PC-3 (cell line): ENCODE measurements around the gene SFMBT2. TPM values are rescaled to one million over a fixed set of nuclear protein-coding genes. Genes with fewer than 3 reads are reported as not detected.
"Not testable (repeated sequence)": the region's sequence is repeated elsewhere in the genome, so short reads cannot be mapped to it uniquely, and the experiment has no call there.

Experiments used
- ATAC-seq: fragments of 200-7000 bp; cut with Tn5 transposase; 2 replicates; pipeline ENCODE4 v1.9.1; 2020; ENCODE audit warnings: mild to moderate bottlenecking, moderate library complexity
- BruUV-seq: library from RNA; stranded (reverse); fragments of 400-500 nt; replicated peaks from 2 replicates; lab custom pipeline; 2021; lab: Mats Ljungman, UMichigan
- CTCF ChIA-PET: fragments of 300-600 bp; sonication (Branson Sonifier 250); formaldehyde crosslinking; loops from one replicate; lab custom pipeline; 2022; ENCODE audit warnings: antibody characterized with exemption; lab: Charles Lee
- POLR2A ChIA-PET: fragments of 300-600 bp; sonication (Branson Sonifier 250); formaldehyde crosslinking; loops from one replicate; lab custom pipeline; 2022; ENCODE audit warnings: antibody characterized with exemption; ENCODE audit not compliant: unreplicated experiment; lab: Charles Lee
- DNase-seq: peaks from one replicate; pipeline ENCODE4 v3.0.0-alpha.2; 2015
- H2AFZ ChIP-seq: fragments of 300-600 bp; sonication (generic); 2 replicates; pipeline ENCODE4 v1.6.0; 2016; ENCODE audit warnings: antibody characterized with exemption, low read length
- H3F3A ChIP-seq: fragments of 300-600 bp; sonication (generic); one replicate; pipeline ENCODE4 v1.6.0; 2017; ENCODE audit warnings: antibody characterized with exemption, low read length, control low read depth, mild to moderate bottlenecking; ENCODE audit not compliant: unreplicated experiment
- H3K27ac ChIP-seq: fragments of 300-600 bp; sonication (generic); 2 replicates; pipeline ENCODE4 v1.5.1; 2016; ENCODE audit warnings: mild to moderate bottlenecking, low read length
- H3K27me3 ChIP-seq: fragments of 300-600 bp; sonication (generic); 2 replicates; pipeline ENCODE4 v1.6.1; 2016; ENCODE audit warnings: low read length, mixed read lengths
- H3K36me3 ChIP-seq: fragments of 300-600 bp; sonication (generic); 2 replicates; pipeline ENCODE4 v1.6.1; 2016; ENCODE audit warnings: low read depth, mixed run types, low read length, mixed read lengths
- H3K4me1 ChIP-seq: fragments of 300-600 bp; sonication (generic); 2 replicates; pipeline ENCODE4 v1.5.1; 2016; ENCODE audit warnings: low read length; ENCODE audit not compliant: insufficient read depth
- H3K4me2 ChIP-seq: fragments of 300-600 bp; sonication (generic); 2 replicates; pipeline ENCODE4 v1.6.0; 2016; ENCODE audit warnings: low read length
- H3K4me3 ChIP-seq: fragments of 300-600 bp; sonication (generic); 2 replicates; pipeline ENCODE4 v1.5.1; 2016; ENCODE audit warnings: mild to moderate bottlenecking, low read length, mixed read lengths
- H3K79me2 ChIP-seq: fragments of 300-600 bp; sonication (generic); 2 replicates; pipeline ENCODE4 v1.6.1; 2017; ENCODE audit warnings: low read length, mixed read lengths
- H3K9ac ChIP-seq: fragments of 300-600 bp; sonication (generic); 2 replicates; pipeline ENCODE4 v1.6.0; 2016; ENCODE audit warnings: mild to moderate bottlenecking, low read length
- H3K9me2 ChIP-seq: fragments of 300-600 bp; sonication (generic); replicated peaks from 2 replicates; pipeline ENCODE4 v1.6.1; 2016; ENCODE audit warnings: mixed run types, low read length, mixed read lengths
- H3K9me3 ChIP-seq: fragments of 300-600 bp; sonication (generic); 2 replicates; pipeline ENCODE4 v1.6.1; 2016; ENCODE audit warnings: low read length, mixed read lengths
- H4K20me1 ChIP-seq: fragments of 300-600 bp; sonication (generic); 2 replicates; pipeline ENCODE4 v1.6.1; 2016; ENCODE audit warnings: low read length, mixed read lengths
- EZH2 ChIP-seq: fragments of 300-600 bp; sonication (generic); IDR thresholded peaks from one replicate; pipeline ENCODE4 v1.6.1; 2017; ENCODE audit warnings: antibody characterized with exemption, mild to moderate bottlenecking, low read length; ENCODE audit not compliant: unreplicated experiment
- EZH2phosphoT487 ChIP-seq: fragments of 300-600 bp; sonication (generic); IDR thresholded peaks from 2 replicates; pipeline ENCODE4 v1.6.1; 2018; ENCODE audit warnings: mild to moderate bottlenecking, antibody characterized with exemption, low read length, borderline replicate concordance
- intact Hi-C: fragments of 100-400 bp; cut with micrococcal nuclease; formaldehyde crosslinking; loops from 2 replicates; pipeline ENCODE4 v1.9.0; 2023
- total RNA-seq: library from RNA; depleted of rRNA; stranded (reverse); fragments of >200 nt; gene quantifications from 2 replicates; pipeline ENCODE4 v1.2.3, GENCODE V29; 2014
- TF ChIP-seq, protein P1 (sequence below): fragments of 300-600 bp; sonication (generic); conservative IDR thresholded peaks from 2 replicates; pipeline ENCODE4 v1.5.1; 2017; ENCODE audit warnings: antibody characterized with exemption, low read depth, mild to moderate bottlenecking, low read length

SFMBT2 gene
- total RNA-seq, 1 experiment from 2014 or later = 1.9 TPM

GRCh38 chr10:7315906-7316305 lies 94.9 kb downstream of the SFMBT2 start:
- H3K9me3 ChIP-seq = no peaks in the 10 kb centered on the region
- H3K4me3 ChIP-seq = no peak overlapping the region
- no peak for ATAC-seq
- no peak overlapping the region for H3K4me2 ChIP-seq
- H3K79me2 ChIP-seq = no peaks in the 10 kb centered on the region; the same call in 1 of the 2 replicates
- CTCF ChIA-PET = no interaction called here
- H3K27me3 ChIP-seq = no peaks in the 10 kb centered on the region
- no peak for DNase-seq
- H3K9me2 ChIP-seq = no peaks in the 10 kb centered on the region
- H3F3A ChIP-seq = no peaks in the 10 kb centered on the region
- H2AFZ ChIP-seq = no peak overlapping the region
- H3K36me3 ChIP-seq = no peaks in the 10 kb centered on the region
- H3K9ac ChIP-seq = no peak overlapping the region
- POLR2A ChIA-PET = no interaction called here
- no peaks in the 10 kb centered on the region for H4K20me1 ChIP-seq
- BruUV-seq = no TSS peak
- peaks cover 12% of the 10 kb centered on the region for H3K4me1 ChIP-seq
- TF ChIP-seq, protein P1, sequence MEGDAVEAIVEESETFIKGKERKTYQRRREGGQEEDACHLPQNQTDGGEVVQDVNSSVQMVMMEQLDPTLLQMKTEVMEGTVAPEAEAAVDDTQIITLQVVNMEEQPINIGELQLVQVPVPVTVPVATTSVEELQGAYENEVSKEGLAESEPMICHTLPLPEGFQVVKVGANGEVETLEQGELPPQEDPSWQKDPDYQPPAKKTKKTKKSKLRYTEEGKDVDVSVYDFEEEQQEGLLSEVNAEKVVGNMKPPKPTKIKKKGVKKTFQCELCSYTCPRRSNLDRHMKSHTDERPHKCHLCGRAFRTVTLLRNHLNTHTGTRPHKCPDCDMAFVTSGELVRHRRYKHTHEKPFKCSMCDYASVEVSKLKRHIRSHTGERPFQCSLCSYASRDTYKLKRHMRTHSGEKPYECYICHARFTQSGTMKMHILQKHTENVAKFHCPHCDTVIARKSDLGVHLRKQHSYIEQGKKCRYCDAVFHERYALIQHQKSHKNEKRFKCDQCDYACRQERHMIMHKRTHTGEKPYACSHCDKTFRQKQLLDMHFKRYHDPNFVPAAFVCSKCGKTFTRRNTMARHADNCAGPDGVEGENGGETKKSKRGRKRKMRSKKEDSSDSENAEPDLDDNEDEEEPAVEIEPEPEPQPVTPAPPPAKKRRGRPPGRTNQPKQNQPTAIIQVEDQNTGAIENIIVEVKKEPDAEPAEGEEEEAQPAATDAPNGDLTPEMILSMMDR = no peak
- TF ChIP-seq EZH2 (no peak), EZH2phosphoT487 (no peak)
- intact Hi-C loops = no loop called here
- H3K27ac ChIP-seq = no peak overlapping the region

DNA sequence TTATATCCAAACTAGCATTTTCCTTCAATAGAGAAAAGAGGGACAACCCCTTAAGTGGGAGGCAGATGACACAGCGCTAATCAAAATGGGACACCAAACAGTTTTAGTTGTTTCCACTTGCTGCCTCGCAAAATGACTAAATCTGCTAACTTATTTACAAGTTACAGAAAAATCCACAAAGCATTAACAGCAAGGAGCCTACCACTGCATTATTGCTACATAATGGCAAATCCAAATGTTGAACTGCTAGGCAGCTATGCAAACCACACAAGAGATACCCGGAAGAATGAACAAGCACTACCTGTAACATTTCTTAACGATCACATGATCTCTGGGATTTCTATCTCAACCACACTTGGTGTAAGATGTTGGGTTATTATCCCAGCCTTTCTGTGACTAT lies 96.7 kb downstream of the SFMBT2 start:
- H3K27ac ChIP-seq = no peak overlapping the region
- H2AFZ ChIP-seq = no peak overlapping the region
- H3K27me3 ChIP-seq = no peaks in the 10 kb centered on the region
- no peak for TF ChIP-seq EZH2phosphoT487
- TF ChIP-seq, protein P1 = no peak
- TF ChIP-seq EZH2 = no peak
- ChIA-PET CTCF (no interaction called here), POLR2A (no interaction called here)
- no peaks in the 10 kb centered on the region for H3K9me3 ChIP-seq
- H3K4me3 ChIP-seq = no peak overlapping the region
- intact Hi-C loops = loop anchor here (5.0 kb wide), 1 partner anchor 52 kb away; no protein-coding TSS in a partner anchor
- BruUV-seq = no TSS peak
- no peak for DNase-seq
- H3F3A ChIP-seq = no peaks in the 10 kb centered on the region
- no peak overlapping the region for H3K4me2 ChIP-seq
- no peak; the same call in 1 of the 2 replicates for ATAC-seq
- H3K4me1 ChIP-seq = peaks cover 12% of the 10 kb centered on the region
- H3K9ac ChIP-seq = no peak overlapping the region
- H3K79me2 ChIP-seq = no peaks in the 10 kb centered on the region; the same call in 1 of the 2 replicates
- H3K36me3 ChIP-seq = no peaks in the 10 kb centered on the region
- no peaks in the 10 kb centered on the region for H4K20me1 ChIP-seq
- no peaks in the 10 kb centered on the region for H3K9me2 ChIP-seq

GRCh38 chr10:7312488-7312857 lies 98.4 kb downstream of the SFMBT2 start:
- TF ChIP-seq, protein P1 = no peak
- no peak for TF ChIP-seq EZH2phosphoT487
- TF ChIP-seq EZH2 = no peak
- peak overlapping the region; percentile 63; the same call in 1 of the 2 replicates for H3K9ac ChIP-seq
- no peak overlapping the region for H3K4me2 ChIP-seq
- peak overlapping the region; percentile 84 for H3K27ac ChIP-seq
- no peaks in the 10 kb centered on the region for H3K36me3 ChIP-seq
- H3K79me2 ChIP-seq = no peaks in the 10 kb centered on the region; the same call in 1 of the 2 replicates
- intact Hi-C loops = loop anchor here (5.0 kb wide), 1 partner anchor 50 kb away; no protein-coding TSS in a partner anchor
- no peak overlapping the region for H3K4me3 ChIP-seq
- H3K9me2 ChIP-seq = no peaks in the 10 kb centered on the region
- peaks cover 12% of the 10 kb centered on the region for H3K4me1 ChIP-seq
- no peaks in the 10 kb centered on the region for H3K27me3 ChIP-seq
- H3K9me3 ChIP-seq = 0 out of 2 replicates have a peak, but pooled peaks cover 2% of the 10 kb centered on the region
- H3F3A ChIP-seq = no peaks in the 10 kb centered on the region
- CTCF ChIA-PET = no interaction called here
- DNase-seq (no peak), ATAC-seq (no peak)
- no peaks in the 10 kb centered on the region for H4K20me1 ChIP-seq
- no peak overlapping the region for H2AFZ ChIP-seq
- BruUV-seq = no TSS peak
- POLR2A ChIA-PET = no interaction called here

GRCh38 chr10:7311850-7312487 lies 98.9 kb downstream of the SFMBT2 start:
- BruUV-seq, H3K9me3 ChIP-seq, H3K79me2 ChIP-seq, ATAC-seq, POLR2A ChIA-PET, H3K4me3 ChIP-seq, H2AFZ ChIP-seq, H3F3A ChIP-seq, H4K20me1 ChIP-seq, H3K27me3 ChIP-seq, CTCF ChIA-PET, H3K9me2 ChIP-seq, H3K36me3 ChIP-seq: not testable (repeated sequence)
- Histone ChIP-seq H3K27ac (peak overlapping the region; percentile 84), H3K9ac (peak overlapping the region; percentile 63), H3K4me2 (peak overlapping the region; percentile 45; the same call in 1 of the 2 replicates), H3K4me1 (peaks cover 12% of the 10 kb centered on the region)
- intact Hi-C loops = loop anchor here (1.0 to 5.0 kb wide), 2 partner anchors 50 to 62 kb away; no protein-coding TSS in a partner anchor
- DNase-seq = peak; percentile 3
